Thoracic aorta (tissue), 2 donors: ENCODE results near the gene LAMTOR2. TPM values are rescaled to one million over a fixed set of nuclear protein-coding genes. Genes with fewer than 3 reads are reported as not detected.

Experiments
- ATAC-seq: fragments of 150-250 bp; one replicate; pipeline ENCODE4 v1.8.0; 2017; ENCODE audit warnings: low read depth; ENCODE audit not compliant: insufficient number of reproducible peaks, low FRiP score
- DNase-seq: peaks from one replicate; pipeline ENCODE4 v3.0.0-alpha.2; 2020; ENCODE audit warnings: low spot score
- H3K27ac ChIP-seq, 2 donors: fragments of 200-600 bp; sonication (generic); 1 replicate in 1 of 2; 2 replicates in 1 of 2; pipeline ENCODE4 v1.5.1; 2016; ENCODE audit warnings: mild to moderate bottlenecking in 2 of 2, moderate library complexity in 2 of 2
- H3K27me3 ChIP-seq: fragments of 200-600 bp; sonication (generic); replicated peaks from 2 replicates; pipeline ENCODE4 v1.6.0; 2016; ENCODE audit warnings: mild to moderate bottlenecking; ENCODE audit not compliant: insufficient read depth
- H3K36me3 ChIP-seq: fragments of 200-600 bp; sonication (generic); one replicate; pipeline ENCODE4 v1.5.1; 2016
- H3K4me1 ChIP-seq, 2 donors: fragments of 200-600 bp; sonication (generic); 1 replicate in 1 of 2; 2 replicates in 1 of 2; pipeline versions ENCODE4 v1.5.1 to v1.6.0; 2016; ENCODE audit warnings: low read depth in 2 of 2, mild to moderate bottlenecking in 1 of 2; ENCODE audit not compliant: control insufficient read depth in 1 of 2
- H3K4me3 ChIP-seq: fragments of 200-600 bp; sonication (generic); 2 replicates; pipeline ENCODE4 v1.5.1; 2016; ENCODE audit warnings: mild to moderate bottlenecking
- H3K9me3 ChIP-seq: fragments of 200-600 bp; sonication (generic); 2 replicates; pipeline ENCODE4 v1.5.1; 2016
- total RNA-seq, 2 donors: library from RNA; depleted of rRNA; stranded (reverse); fragments of >200 nt; gene quantifications; one replicate each; pipeline versions ENCODE4 v1.1.0 to v1.2.3, GENCODE V29; 2016
- TF ChIP-seq, protein P1 (sequence below): fragments of 200-600 bp; sonication (generic); IDR thresholded peaks from one replicate; pipeline ENCODE4 v1.5.1; 2019; ENCODE audit warnings: antibody characterized with exemption

The LAMTOR2 gene
- total RNA-seq, 2 donors from 2014 or later: 26.4 to 37.0 TPM

DNA sequence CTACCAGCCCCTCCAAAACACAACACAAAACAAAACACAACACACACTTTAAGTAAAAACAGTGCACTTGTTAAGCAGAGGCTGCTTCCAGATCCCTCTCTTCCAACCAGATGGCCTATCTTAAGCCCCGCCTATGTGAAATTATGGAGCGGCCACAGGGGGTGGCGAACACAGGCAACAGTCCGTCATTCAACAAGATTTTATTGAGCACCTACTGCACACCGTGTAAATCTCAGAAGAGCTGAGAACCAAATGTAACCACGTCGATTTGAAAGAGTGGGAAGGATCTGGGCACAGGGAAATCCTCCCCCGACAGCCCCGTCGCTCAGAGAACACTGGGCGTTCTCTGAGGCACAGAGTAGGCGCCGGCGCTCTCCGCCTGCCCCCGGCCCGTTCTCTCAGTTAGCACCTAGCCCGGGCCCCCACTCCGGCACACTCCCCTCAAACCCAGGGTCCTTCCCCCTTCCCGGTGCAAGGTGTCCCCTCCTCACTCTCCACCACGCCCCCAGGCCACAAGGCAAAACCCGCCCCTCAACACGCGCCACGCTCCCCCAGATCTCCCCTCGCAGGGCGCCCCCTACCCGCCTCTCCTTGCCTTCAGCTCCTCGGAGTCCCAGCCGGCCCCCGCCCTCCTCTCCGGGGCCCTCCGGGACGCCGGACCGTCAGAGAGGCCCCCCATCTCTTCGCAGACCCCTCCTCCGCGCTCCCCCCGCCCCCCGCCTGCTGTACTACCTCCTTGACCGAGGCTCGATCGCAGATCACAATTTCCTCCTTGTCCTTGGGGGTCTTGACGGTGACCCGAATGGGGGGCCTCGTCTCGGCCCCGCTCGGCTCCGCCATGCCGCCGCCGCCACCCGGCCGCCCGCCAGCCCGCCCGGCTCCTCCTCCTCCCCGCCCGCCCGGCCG, 1.5 kb upstream of the LAMTOR2 start:
- Histone ChIP-seq H3K9me3 (no peaks in the 10 kb centered on the region), H3K36me3 (peaks cover 13% of the 10 kb centered on the region), H3K4me3 (peak overlapping the region; percentile 88), H3K27me3 (no peaks in the 10 kb centered on the region), H3K4me1 (peaks cover 8 to 16% of the 10 kb centered on the region in 2 donors), H3K27ac (peak overlapping the region; percentile 58 to 59)
- TF ChIP-seq, protein P1, sequence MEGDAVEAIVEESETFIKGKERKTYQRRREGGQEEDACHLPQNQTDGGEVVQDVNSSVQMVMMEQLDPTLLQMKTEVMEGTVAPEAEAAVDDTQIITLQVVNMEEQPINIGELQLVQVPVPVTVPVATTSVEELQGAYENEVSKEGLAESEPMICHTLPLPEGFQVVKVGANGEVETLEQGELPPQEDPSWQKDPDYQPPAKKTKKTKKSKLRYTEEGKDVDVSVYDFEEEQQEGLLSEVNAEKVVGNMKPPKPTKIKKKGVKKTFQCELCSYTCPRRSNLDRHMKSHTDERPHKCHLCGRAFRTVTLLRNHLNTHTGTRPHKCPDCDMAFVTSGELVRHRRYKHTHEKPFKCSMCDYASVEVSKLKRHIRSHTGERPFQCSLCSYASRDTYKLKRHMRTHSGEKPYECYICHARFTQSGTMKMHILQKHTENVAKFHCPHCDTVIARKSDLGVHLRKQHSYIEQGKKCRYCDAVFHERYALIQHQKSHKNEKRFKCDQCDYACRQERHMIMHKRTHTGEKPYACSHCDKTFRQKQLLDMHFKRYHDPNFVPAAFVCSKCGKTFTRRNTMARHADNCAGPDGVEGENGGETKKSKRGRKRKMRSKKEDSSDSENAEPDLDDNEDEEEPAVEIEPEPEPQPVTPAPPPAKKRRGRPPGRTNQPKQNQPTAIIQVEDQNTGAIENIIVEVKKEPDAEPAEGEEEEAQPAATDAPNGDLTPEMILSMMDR: no peak
- DNase-seq: peak; percentile 9
- ATAC-seq: no peak

DNA sequence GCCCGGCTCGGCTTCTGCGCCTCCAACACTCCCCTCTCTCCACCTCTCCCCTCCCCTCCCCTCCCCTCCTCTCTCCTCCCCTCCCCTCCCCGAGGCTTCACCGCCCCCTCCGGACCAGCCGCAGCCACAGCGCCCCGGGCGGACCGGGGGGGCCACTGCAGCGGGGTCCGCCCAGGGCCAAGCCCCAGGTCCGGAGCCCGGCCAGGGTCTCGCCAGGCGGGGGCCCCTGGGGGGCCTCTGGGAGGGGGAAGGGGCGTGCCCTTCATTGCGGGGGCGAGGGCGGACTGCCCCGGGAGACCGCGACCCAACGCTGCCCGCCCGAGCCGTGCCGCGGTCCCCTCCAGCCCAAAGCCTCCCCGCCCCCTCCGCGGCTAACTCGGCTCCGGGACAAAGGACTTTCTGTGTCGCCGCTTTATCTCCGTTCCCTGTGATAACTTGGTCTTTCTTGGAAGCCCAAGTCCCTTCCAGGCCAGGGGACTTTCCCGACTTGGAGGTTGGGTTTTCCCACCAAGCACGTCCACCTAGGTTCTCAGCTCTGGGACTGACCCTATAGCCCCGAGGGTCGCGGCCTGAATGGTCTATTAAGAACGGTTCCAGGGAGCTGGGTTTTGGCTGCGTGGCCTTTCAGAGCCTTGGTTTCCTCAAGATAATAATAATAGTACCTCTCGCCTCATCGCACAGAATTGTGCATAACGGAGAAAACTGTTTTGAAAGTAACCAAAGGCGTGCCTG, 648 bp upstream of the LAMTOR2 start, which contains the start of gene UBQLN4:
Gene UBQLN4 (minus strand): TSS at position 31 of the 732 bp plus-strand sequence. CDS start 97 bp downstream, outside the sequence.
- TF ChIP-seq, protein P1: peak; percentile 75
- ATAC-seq: peak; percentile 49

DNA sequence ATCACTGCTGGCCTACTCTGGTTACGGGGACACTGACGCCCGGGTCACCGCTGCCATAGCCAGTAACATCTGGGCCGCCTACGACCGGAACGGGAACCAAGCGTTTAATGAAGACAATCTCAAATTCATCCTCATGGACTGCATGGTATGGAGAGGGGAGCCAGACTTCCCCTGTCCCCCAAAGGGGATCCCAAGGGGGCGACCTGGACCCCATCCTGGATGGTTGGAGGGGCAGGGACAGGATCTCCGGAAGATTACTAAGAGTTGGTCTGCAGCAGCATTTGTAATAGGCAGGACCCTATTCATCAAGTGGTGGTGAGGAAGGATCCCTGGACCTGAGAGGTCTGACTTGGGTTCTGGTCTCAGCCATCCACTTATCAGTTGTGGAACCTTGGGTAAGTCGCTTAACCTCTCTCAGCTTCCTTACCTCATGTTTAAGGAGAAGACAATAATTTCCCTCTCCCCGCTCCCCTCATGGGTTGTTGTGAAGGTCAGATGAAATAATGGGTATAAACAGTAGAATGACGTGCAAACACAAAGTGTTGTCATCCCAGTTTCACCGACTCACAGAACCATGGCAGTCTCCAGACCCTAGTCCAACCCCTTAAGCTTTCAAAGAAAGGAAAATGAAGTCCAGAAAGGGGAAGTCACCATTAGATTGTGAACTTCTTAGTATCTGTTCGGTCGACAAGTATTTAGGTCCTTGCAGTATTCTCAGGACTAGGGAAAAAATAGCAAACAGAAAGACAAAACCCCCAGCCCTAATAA, 883 bp downstream of the LAMTOR2 start:
- Histone ChIP-seq H3K27ac (peak overlapping the region; percentile 77 to 85), H3K9me3 (no peaks in the 10 kb centered on the region), H3K27me3 (no peaks in the 10 kb centered on the region), H3K4me3 (peak overlapping the region; percentile 88), H3K36me3 (peaks cover 6% of the 10 kb centered on the region), H3K4me1 (peaks cover 8 to 16% of the 10 kb centered on the region in 2 donors)
- peak; percentile 27 for DNase-seq
- TF ChIP-seq, protein P1: no peak
- no peak for ATAC-seq

More for the DNA sequence above, 648 bp upstream of the LAMTOR2 start, which contains the start of gene UBQLN4:
- peak within 1 kb of the TSS; percentile 84 to 85 for H3K27ac ChIP-seq
- no peaks in the 10 kb centered on the region for H3K27me3 ChIP-seq
- H3K36me3 ChIP-seq: peaks cover 17% of the 10 kb centered on the region
- peaks cover 8 to 16% of the 10 kb centered on the region in 2 donors for H3K4me1 ChIP-seq
- H3K9me3 ChIP-seq: no peaks in the 10 kb centered on the region
- DNase-seq: peak; percentile 59
- peak within 1 kb of the TSS; percentile 88 for H3K4me3 ChIP-seq

DNA sequence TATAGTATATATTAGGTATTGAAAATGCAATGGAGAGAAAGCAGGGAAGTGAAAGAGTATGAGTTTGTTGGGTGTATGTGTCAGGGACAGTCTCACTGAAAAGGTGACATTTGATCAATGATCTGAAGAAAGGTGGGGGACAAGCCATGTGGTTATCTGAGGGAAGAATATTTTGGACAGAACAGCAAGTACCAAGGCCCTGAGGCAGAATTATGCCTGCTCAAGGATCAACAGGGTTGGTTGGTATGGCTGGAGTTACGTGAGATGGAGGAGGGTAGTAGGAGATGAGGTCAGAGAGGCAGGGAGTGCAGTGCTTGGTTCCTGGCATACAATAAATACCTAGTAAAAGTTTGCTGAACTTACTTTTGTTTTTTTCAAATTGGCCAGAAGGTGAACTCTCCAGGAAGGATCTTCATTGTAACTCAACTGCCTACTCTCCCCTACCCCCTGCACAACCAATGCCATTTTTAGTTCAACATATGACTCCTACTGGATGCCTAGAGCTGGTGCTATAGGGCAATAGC, 1.8 kb downstream of the LAMTOR2 start:
- Histone ChIP-seq H3K27me3 (no peaks in the 10 kb centered on the region), H3K4me3 (no peak overlapping the region), H3K9me3 (no peaks in the 10 kb centered on the region), H3K4me1 (peaks cover 8 to 16% of the 10 kb centered on the region in 2 donors), H3K27ac (no peak overlapping the region), H3K36me3 (peaks cover 6% of the 10 kb centered on the region)
- DNase-seq (no peak), ATAC-seq (no peak)
- TF ChIP-seq, protein P1: no peak
